ENCODE measurements around the gene SNW1.
"Not testable (repeated sequence)": the region's sequence is repeated elsewhere in the genome, so short reads cannot be mapped to it uniquely, and the experiment has no call there.

SNW1 gene

DNA sequence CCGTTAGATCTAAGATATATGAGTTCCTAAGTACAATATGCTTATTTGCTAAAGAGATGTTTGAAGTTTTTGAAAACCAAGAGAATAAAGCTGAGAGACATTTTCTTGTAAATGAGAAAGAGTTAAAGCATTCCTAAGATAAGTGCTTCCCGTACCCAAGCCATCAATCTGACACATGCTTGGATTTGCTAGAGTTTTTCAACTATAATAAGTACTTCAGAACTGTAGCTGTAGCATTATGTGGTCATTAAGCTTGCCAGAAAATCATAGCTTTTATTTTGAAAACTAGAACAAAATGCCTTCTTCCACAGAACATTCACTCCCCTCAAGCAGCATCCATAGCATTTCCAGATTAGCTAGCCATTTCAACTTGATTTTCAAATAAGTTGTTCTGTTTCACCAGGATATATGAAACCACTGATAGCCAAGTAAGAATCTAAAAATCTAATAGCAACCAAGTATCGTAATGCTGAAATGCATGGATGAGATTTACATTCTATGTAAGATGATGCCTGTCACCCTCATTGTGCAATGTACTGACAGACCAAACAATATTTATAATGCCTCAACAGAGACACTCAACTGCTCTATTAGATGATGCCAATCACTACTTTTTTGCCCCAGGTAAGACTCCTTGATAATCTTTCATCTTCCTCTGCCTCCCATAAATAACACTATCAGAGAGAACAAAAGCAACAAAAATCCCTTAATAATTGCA is 8.0 kb downstream of the SNW1 start:
- DNase-seq, result no peak

DNA sequence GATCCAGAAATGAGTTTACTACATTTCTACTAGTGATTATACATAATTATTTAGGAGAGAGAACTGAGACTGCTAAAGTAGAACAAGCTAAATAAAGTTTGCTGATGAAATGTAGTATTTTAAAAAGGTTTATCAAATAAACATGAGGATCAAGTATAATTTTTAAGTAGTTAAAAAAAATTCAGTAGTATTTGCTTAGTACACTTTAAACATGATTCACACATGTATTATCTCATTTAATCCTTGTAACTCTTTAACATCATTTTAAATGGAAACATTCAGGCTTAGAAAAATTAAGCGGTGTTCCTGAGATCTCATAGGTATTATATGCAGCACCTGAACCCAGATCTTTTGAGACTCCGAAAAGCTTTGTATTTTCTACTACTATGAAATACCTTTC is 8.7 kb downstream of the SNW1 start:
- DNase-seq, result no peak

DNA sequence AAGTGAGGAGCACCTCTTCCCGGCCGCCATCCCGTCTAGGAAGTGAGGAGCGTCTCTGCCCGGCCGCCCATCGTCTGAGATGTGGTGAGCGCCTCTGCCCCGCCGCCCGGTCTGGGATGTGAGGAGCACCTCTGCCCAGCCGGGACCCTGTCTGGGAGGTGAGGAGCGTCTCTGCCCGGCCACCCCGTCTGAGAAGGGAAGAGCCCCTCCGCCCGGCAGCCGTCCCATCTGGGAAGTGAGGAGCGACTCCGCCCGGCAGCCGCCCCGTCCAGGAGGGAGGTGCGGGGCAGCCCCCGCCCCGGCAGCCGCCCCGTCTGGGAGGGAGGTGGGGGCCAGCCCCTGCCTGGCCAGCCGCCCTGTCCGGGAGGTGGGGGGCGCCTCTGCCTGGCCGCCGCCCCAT is 13.5 kb downstream of the SNW1 start:
- DNase-seq, result not testable (repeated sequence)

DNA sequence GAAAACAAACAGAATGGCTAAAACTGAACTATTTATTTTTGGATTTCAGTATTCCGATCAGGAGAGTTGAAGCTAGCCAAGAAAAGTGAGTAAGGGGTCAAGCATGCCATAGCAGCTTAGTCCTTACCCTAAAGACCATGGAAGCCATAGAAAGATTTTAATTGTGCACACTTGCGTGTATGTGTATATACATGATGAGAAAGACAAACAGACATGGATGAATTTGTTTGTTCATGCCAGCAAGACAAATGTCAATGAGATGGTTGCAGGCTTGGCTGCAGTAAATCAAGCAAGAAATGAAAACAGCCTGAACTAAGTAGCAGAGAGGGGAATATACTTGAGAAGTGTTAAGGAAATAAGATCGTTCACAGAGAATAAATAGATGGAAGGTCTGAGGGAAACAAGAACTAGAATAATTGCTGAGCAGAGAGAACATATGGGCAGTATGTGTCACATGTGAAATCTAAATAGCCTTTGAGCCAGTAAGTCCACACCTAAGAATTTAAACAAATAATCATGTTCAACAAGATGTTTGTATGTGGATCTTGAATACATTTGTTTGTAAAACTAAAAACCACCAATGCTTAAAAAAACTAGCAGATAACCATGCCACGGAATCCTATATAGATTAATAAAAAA is 14.8 kb downstream of the SNW1 start:
- DNase-seq, result no peak

DNA sequence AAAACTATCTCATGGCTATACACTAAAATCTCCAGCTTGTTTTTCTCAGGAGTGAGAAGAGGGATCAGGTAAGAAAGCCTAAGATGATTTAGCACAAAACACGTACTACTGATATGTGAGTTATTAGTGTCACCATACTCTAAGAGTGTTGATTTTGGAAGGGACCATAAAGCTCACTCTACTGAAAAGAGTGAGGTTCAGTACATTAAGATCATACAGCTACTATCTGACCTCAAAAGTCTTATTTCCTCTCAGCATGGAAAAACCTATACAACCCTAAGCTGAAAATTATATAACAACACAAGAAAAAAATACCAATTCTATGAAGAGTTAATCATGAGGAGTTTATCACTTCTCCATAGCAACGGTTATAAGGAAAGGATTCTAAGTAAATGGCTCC is 19.5 kb downstream of the SNW1 start:
- DNase-seq, result no peak

DNA sequence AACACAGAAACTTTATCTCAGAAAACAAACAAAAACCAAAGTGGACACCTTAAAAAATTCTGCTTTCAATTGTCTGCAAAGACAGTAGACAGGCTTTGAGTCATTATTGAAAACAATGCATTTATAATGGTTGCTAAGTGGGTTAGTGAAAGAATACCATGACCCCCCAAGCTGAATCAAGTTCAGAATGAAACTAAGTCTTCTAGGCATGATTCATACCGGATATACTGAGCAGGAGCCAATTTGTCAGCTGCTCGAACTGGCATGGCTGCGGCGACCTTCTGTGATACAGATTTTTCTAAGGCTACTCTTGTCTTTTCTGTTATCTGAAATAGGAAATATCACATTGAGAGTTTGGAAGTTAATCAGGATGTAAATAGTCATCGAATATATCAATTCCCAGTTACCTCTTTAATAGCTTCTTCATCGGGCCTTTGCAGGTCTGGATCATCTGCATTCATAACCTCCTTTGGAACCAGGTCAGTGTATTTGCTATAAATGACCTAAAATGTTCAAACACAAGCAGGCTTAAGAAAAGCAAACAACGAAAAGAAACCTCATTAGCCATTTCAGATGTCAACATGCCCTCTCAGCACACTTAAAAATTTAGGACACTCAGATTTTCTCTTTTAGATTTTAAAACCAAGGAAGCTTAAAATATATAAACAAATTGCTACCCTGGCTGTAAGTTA is 22.3 kb downstream of the SNW1 start:
- no peak for DNase-seq

DNA sequence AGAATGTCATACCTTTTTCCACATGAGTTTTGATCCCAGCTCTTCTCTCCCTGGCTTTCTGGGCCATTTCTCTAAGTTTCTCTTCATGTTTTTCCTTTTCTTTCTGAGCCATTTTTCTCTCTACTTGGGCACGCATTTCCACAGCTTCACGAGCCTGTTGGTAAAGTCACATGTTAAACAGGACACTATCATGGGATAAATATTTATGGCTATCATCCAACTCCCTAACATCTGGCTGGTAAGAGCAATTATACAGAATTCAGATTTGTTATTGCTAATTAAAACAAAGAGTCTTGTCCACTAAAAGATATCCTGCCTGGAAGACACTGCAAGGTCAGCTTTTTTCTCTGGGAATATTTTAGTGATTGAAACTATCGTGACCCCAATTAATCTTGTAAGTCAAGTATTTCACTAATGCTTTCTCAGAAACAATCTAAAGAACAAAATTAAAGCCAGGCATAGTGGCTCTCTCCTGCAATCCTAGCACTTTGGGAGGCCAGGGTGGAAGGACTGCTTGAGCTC is 29.9 kb downstream of the SNW1 start:
- DNase-seq, result no peak

DNA sequence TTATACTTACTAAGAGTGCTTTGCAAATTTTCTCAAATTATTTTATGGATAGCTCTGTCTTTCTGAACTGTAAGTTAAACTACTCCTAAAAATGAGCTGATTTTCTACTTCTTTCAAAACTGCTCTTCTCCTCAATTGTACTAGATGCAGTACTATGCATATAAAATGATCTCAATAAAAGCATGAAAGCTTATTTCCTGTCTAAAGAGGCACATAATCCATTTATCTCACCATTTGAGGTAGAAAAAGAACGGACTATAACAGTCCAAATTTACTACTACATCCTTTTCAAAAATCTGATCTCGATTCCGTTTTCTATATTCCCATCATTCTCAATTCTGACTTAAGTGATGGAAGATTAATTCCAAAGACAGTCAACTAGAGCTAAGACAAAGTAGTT is 38.7 kb downstream of the SNW1 start:
- DNase-seq, result no peak

DNA sequence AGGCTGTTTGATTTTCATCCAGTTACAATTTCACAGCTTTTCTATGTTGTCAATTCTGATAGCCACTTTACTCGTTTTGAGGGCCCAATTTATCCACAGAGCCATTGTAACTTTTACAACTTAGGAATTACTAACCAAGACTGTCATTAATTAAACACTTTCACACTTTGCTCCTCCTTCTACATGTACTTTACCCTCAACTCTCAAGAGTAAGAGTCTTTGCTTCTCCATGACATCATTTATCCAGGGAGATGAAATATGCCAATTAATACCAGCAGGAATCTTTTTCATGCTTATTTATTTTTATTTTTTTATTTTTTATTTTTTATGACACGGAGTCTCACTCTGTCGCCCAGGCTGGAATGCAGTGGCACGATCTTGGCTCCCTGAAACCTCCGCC is 39.5 kb downstream of the SNW1 start:
- DNase-seq, result no peak

DNA sequence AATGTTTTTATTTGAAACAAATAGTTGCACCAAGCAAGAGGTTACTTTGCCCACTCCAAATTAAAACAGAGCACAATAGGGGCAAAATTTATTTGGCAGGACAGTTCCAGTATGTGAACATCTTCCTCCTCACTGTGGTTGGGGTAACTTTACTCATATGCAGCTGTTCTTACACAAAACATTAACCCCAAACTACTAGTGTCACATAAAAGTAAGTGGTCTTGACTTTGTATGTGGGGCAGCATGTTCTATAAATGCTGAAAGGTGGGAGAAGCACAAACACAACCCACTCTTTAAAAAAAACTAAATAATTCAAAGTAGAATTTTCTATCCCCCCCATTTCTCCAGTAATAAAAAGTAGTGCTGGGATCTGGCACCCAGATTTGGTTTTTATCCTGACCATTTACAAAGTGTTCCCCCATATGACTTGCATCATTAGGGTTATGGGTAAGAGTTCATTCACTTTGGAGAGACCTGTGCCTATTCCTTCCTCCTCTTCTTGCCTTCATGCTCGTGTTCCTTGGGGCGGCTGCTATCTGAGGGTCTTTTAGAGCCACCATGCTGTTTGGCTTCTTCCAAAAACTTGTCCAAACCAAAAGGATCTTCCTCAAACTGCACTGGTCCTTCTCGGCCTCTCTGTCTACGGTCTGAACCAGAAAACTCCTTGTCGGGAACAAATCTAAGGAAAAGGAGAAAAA is 43.2 kb downstream of the SNW1 start:
- no peak for DNase-seq

DNA sequence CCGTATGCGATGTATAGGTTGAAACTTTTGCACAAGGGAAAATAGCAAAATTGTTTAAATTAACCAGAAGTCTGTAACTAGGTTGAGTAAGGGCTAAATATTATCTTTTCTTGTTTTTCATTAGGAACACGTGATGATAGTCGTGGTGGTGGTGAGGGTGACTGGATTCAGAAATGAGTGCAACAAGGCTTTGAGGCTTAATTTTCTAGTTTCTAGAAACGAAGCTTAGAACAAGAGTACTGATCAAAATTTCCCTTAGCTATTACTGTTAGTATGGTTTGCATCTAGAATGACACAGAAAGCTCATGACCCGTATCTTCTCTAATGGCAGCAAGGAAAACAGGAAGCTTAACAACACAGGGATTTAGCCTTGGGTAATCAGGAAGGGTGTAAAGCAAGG is 46.0 kb downstream of the SNW1 start:
- DNase-seq, result no peak

DNA sequence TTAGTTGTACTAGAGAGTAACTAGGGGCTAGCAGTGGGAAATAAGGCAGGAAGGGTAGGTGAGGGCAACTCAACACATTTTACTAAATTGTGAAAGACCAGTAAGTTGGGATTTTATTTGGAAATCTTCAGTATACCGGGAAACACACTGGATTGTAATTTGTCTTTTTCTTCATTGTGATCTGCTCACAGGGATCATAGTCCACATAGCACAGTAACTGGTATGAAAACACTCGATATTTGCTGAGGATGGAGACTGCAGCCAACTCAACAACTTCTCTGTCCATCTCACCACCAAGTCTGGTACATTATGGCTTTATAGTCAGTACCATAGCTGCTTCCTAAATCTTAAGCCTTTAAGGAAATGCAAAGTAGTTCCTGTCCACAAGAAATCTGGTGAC is 50.6 kb downstream of the SNW1 start:
- DNase-seq, result no peak

DNA sequence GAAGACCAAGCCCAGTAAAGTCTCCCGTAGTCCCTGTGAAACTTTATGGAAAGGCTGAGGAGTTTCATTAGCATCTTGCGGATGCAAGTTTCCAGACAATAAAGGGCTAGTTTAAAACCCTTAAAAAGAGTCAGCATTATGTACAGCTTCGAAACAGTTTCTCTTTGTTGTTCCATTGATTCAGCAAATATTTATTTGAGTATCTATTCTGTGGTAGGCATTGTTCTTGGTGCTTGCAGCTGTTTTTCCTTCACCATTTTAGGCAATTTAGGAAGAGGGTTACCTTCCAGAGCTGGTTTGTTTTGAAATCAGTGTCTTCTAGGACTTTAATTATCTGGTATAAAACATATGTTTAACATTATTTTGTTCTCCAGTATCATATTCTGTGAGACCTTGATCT is 51.5 kb downstream of the SNW1 start:
- DNase-seq, result no peak

DNA sequence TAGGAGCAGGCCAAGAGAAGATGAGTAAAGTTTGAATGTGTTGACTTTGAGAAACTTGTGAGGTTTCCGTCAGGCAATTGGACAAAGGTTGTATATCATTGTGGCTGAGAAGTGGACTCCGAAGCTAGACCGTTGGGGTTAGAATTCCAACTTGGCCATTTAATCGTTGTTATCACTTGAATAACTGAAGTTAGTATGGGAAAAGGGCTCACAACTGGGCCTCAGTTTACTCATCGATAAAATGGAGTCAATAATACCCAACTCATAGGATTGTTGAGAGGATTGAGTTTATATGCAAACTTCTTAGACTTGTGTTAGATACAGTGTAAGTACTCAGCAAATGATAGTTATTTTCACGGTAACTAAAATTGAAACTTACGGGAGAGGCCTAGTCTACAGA is 52.2 kb downstream of the SNW1 start:
- DNase-seq, result no peak

DNA sequence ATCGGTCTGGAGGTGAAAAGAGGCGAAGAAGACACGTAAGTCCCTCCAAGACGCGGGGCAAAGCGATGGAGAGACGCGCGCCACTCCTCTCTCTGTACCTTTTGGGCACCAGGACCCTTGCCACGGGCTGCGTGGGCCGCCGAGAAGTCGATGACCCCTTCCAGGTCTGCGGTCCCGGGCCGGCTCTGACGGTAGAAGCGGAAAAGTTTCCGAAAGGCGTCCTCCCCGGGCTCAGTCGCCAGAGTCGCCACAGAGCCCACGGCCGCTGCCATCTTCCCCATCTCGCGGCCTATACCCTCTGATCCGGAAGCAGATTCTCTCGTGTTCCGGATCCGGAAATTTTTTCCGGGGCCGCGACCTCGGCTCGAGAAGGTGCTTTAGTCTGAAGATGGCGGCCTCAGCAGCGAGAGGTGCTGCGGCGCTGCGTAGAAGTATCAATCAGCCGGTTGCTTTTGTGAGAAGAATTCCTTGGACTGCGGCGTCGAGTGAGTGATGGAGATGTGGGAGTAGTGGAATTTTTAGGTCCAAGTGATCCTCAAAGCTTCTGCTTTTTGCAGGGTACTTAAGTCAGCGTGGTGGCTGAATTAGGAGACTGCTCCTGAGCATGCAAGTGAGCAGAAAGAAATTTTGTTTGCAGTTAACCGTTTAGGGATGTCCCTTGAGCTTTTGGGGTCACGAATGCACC is 53.1 kb downstream of the SNW1 start, which contains the start of the genes ALKBH1 and SLIRP:
TSS of gene ALKBH1 (minus strand) at position 300 of the 685 bp plus-strand sequence. CDS start at position 281, 19 bp downstream.
TSS of gene SLIRP (plus strand) at position 380 of the 685 bp plus-strand sequence. CDS start at position 389, 9 bp downstream.
- DNase-seq, result peak; percentile 87

DNA sequence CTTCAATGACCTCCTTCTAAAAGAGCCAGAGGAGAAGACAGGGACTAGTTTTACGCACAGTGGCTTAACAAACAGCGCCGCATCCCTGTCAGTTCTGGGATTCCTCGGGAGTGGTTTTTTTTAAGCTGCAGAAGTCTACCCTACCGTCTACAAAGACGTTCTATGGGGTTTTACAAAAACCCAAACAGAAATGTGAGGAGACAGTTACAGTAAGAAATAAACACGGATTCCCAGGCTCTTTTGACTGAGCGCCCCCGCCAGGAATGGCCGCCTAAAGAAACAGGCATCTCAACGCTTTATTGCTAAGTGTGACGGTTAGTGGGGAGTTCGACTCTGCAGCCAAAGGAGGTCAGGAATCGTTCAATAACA is 53.6 kb downstream of the SNW1 start:
- no peak for DNase-seq

DNA sequence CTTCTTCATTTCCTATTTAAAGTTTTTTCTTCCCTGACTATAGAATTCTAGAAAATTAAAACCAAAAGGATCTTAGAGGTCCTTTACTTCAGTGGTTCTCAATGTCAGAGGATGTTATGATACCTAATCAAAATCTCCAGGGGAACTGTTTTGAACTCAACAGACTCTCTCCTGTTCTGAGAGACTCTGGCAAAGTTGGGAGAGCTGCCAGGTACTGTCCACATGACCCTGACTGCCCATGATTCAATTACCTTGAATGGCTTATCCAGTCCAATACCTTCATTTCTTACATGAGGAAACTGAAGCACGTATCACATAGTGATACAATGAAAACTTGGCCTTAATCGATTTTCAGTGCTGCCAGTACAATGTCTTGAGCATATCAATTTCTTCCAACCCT is 69.7 kb downstream of the SNW1 start:
- DNase-seq, result no peak

DNA sequence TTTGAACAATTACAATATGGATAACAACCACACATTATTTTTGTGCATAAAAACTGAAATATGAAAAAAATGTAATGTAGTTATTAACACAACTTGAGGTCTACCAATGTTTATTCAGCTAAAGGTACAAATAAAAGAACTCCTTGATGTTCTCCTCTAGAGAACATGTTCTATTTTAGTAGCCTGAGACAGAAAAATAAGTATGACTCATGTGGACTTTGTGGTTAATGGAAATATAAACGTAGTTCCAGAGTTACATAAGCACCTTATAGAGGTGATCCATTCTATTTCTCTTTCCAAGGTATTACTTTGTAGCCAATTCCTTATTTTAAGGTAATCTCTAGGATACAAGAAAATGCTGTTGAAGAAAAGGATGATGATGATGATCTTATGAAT is 78.8 kb downstream of the SNW1 start:
- no peak for DNase-seq

DNA sequence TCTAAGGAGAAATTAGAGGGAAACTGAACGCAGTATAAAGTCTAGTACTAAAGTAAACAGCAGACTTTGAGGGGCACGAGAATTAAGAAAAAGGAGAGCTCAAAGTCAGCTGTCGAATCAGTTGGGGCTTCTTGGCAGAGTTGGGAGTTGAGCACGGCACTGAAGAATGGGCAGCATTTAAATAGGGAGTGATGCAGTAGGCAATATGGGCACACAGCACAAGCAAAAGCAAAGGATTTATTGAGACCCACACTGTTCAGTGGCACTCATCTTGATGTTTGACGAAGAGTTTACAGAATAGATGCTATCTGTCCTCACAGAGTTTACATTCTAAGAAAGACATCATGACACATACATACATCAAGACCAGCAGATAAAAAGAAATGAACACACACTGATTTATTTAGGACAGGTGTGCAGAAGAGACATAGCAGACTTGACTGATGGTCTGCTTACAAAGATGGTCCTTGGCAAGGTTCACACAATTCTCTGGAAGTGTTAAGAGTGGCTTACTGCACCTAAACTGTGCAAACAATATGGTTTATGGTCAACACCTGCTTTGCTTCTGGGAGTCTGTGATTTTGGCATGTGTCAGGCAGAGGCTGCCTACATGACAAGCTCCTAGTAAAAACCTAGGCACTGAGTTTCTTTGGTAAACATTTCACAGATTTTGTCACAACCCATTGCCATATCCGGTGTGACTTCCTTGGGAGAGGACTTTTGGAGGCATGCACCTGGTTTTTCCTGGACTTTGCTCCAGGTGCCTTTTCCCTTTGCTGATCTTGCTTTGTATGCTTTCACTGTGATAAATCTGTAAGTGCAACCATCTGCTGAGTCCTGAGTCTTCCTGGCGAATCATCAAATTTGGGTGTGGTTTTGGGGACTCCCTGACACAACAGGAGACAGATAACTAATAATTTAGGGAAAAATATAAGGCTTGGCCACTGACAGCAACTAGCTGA is 79.5 kb downstream of the SNW1 start:
- no peak for DNase-seq

DNA sequence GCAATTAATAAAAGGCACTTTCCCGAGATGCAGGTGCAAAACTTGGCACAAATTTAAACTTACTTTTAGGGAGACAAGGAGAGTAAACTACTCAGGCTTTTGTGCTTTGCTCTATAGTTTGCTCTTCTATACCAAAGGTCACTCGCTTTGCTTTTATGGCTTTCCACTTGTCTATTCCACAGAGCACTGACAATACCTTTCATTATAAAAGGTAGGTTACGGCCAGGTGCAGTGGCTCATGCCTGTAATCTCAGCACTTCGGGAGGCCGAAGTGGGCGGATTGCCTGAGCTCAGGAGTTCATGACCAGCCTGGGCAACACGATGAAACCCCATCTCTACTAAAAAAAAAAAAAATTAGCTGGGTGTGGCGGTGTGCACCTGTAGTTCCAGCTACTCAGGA is 86.0 kb downstream of the SNW1 start:
- no peak for DNase-seq

DNA sequence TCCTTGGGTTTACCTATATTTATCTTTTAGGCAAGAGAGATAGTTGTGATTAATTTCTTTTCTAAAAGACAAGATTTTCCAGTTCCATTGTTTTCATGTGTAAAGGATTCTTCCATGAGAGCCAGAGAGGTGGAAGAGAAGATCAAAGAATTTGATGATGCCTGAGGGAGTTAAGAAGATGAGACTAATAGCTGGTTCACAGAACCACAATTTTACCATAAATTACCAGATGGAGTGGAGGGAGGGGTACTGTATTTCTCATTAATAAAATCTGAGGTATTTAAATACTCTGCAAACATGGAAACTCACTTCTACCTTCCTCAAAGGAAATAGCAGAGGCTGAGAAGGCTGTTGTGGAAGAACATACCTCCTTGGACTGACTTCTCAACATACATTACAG is 87.8 kb downstream of the SNW1 start:
- DNase-seq, result no peak

Data from right kidney (tissue), 1 donor.